Thymus (tissue), 11 donors: Measurements from ENCODE around the gene SEC14L3. TPM values are rescaled to one million over a fixed set of nuclear protein-coding genes. Genes with fewer than 3 reads are reported as not detected.
A peak's percentile ranks its signal among the peaks of the same experiment; 100 is the strongest.

ENCODE experiments used
- DNase-seq, 9 donors: peaks; one replicate each; pipeline ENCODE4 v3.0.0-alpha.2; 2013; ENCODE audit warnings: low spot score in 9 of 9, low read depth in 6 of 9, missing footprints in 1 of 9
- H3K27ac ChIP-seq, 2 donors: one replicate each; pipeline ENCODE4 v1.5.1; 2013; ENCODE audit warnings: control low read depth in 1 of 2, low read depth in 1 of 2, low read length in 1 of 2, mild to moderate bottlenecking in 1 of 2, moderate library complexity in 1 of 2
- H3K27me3 ChIP-seq, 2 donors: one replicate each; pipeline ENCODE4 v1.5.1; 2013; ENCODE audit warnings: low read length in 1 of 2; ENCODE audit not compliant: control insufficient read depth in 2 of 2, insufficient read depth in 1 of 2
- H3K36me3 ChIP-seq, 2 donors: one replicate each; pipeline ENCODE4 v1.5.1; 2013; ENCODE audit warnings: low read length in 1 of 2, mild to moderate bottlenecking in 1 of 2, moderate library complexity in 1 of 2; ENCODE audit not compliant: control insufficient read depth in 2 of 2, insufficient read depth in 2 of 2
- H3K4me1 ChIP-seq, 2 donors: one replicate each; pipeline ENCODE4 v1.5.1; 2013; ENCODE audit warnings: low read length in 2 of 2; ENCODE audit not compliant: control insufficient read depth in 2 of 2, insufficient read depth in 2 of 2
- H3K4me3 ChIP-seq, 2 donors: one replicate each; pipeline ENCODE4 v1.5.1; 2013; ENCODE audit warnings: low read length in 2 of 2, control low read depth in 1 of 2, mild to moderate bottlenecking in 1 of 2
- H3K9me3 ChIP-seq, 2 donors: one replicate each; pipeline ENCODE4 v1.5.1; 2013; ENCODE audit warnings: low read length in 1 of 2, mild to moderate bottlenecking in 1 of 2; ENCODE audit not compliant: control insufficient read depth in 2 of 2, insufficient read depth in 1 of 2
- WGBS: extraction: QIAGEN DNeasy Blood & Tissue Kit; methylation state at CpG from one replicate; pipeline ENCODE4 v1.1.7; 2013; 5-methylcytosine and 5-hydroxymethylcytosine counted together
- polyA plus RNA-seq: library from polyadenylated mRNA; stranded (reverse); fragments of 200-250 nt; gene quantifications from one replicate; pipeline ENCODE4 v1.2.3, GENCODE V29; 2013
- total RNA-seq: library from RNA; stranded (reverse); fragments of 120-200 nt; gene quantifications from one replicate; pipeline ENCODE4 v1.2.4, GENCODE V29; 2013
- donor health status: healthy.

Gene SEC14L3
- total and polyA plus RNA-seq, 2 donors, result 0.05 to 0.07 TPM

GRCh38 chr22:30424534-30425326, 47.1 kb downstream of the SEC14L3 start:
- no peaks in the 10 kb centered on the region for H3K27me3 ChIP-seq
- peaks cover 14 to 43% of the 10 kb centered on the region in 2 donors for H3K4me1 ChIP-seq
- peak in 1 of 9 donors; percentile 8 for DNase-seq
- peaks cover 0 to 1% of the 10 kb centered on the region in 2 donors for H3K9me3 ChIP-seq
- peak overlapping the region in 1 of 2 donors; percentile 93 for H3K27ac ChIP-seq
- peaks cover 4 to 8% of the 10 kb centered on the region in 2 donors for H3K36me3 ChIP-seq
- H3K4me3 ChIP-seq, result peak overlapping the region; percentile 68 to 72
- WGBS, result 62% methylated on average over 20 of the region's 20 CpGs

GRCh38 chr22:30423959-30424533, 47.8 kb downstream of the SEC14L3 start:
- WGBS, result 2% methylated on average over 31 of the region's 31 CpGs
- Histone ChIP-seq H3K4me1 (peaks cover 14 to 43% of the 10 kb centered on the region in 2 donors), H3K9me3 (peaks cover 0 to 1% of the 10 kb centered on the region in 2 donors)

GRCh38 chr22:30423301-30423958, 48.4 kb downstream of the SEC14L3 start:
- DNase-seq, result peak in 2 of 9 donors; percentile 35 to 36
- WGBS, result under 1% methylated on average over 45 of the region's 45 CpGs
- Histone ChIP-seq H3K27ac (peak overlapping the region; percentile 93 to 96), H3K9me3 (peaks cover 0 to 1% of the 10 kb centered on the region in 2 donors), H3K27me3 (no peaks in the 10 kb centered on the region), H3K36me3 (peaks cover 6 to 10% of the 10 kb centered on the region in 2 donors), H3K4me3 (peak overlapping the region; percentile 68 to 72), H3K4me1 (peaks cover 14 to 43% of the 10 kb centered on the region in 2 donors)

More at GRCh38 chr22:30423959-30424533, 47.8 kb downstream of the SEC14L3 start:
- H3K27ac ChIP-seq, result peak overlapping the region; percentile 75 to 93
- H3K36me3 ChIP-seq, result peaks cover 4 to 8% of the 10 kb centered on the region in 2 donors
- H3K4me3 ChIP-seq, result peak overlapping the region; percentile 68 to 72
- peak; percentile 99 to 100 (median 100) for DNase-seq
- H3K27me3 ChIP-seq, result no peaks in the 10 kb centered on the region

- Histone ChIP-seq H3K27ac (peak overlapping the region; percentile 93 to 96), H3K9me3 (peaks cover 0 to 1% of the 10 kb centered on the region in 2 donors), H3K4me3 (peak overlapping the region; percentile 68 to 72), H3K36me3 (peaks cover 3 to 14% of the 10 kb centered on the region in 2 donors), H3K27me3 (no peaks in the 10 kb centered on the region), H3K4me1 (peaks cover 14 to 43% of the 10 kb centered on the region in 2 donors)
- DNase-seq, result no peak
- 62% methylated on average over 18 of the region's 18 CpGs for WGBS
Measured at GRCh38 chr22:30422481-30423300, 49.1 kb downstream of the SEC14L3 start.

- peaks cover 14 to 43% of the 10 kb centered on the region in 2 donors for H3K4me1 ChIP-seq
- WGBS, result 96% methylated on average over 8 of the region's 8 CpGs
Measured at GRCh38 chr22:30421695-30422480, 49.9 kb downstream of the SEC14L3 start.

GRCh38 chr22:30420347-30421125, 51.3 kb downstream of the SEC14L3 start:
- Histone ChIP-seq H3K36me3 (peaks cover 19 to 32% of the 10 kb centered on the region in 2 donors), H3K9me3 (peaks cover 0 to under 1% of the 10 kb centered on the region in 2 donors), H3K4me3 (no peak overlapping the region), H3K4me1 (peaks cover 12 to 29% of the 10 kb centered on the region in 2 donors), H3K27me3 (no peaks in the 10 kb centered on the region), H3K27ac (no peak overlapping the region)
- WGBS, result 97% methylated on average over 6 of the region's 6 CpGs
- DNase-seq, result no peak

More at GRCh38 chr22:30421695-30422480, 49.9 kb downstream of the SEC14L3 start:
- peaks cover 0 to 1% of the 10 kb centered on the region in 2 donors for H3K9me3 ChIP-seq
- H3K36me3 ChIP-seq, result peaks cover 7 to 20% of the 10 kb centered on the region in 2 donors
- H3K27ac ChIP-seq, result no peak overlapping the region
- DNase-seq, result no peak
- no peaks in the 10 kb centered on the region for H3K27me3 ChIP-seq
- no peak overlapping the region for H3K4me3 ChIP-seq

- no peaks in the 10 kb centered on the region for H3K9me3 ChIP-seq
- peaks cover 29 to 39% of the 10 kb centered on the region in 2 donors for H3K36me3 ChIP-seq
- H3K27me3 ChIP-seq, result no peaks in the 10 kb centered on the region
- peaks cover 0 to 11% of the 10 kb centered on the region in 2 donors for H3K4me1 ChIP-seq
- no peak overlapping the region for H3K27ac ChIP-seq
- H3K4me3 ChIP-seq, result no peak overlapping the region
- DNase-seq, result no peak
- 100% methylated on average over 1 of the region's 1 CpG for WGBS
Measured at GRCh38 chr22:30416837-30417236, 55.0 kb downstream of the SEC14L3 start.
